HEK293 (cell line): ENCODE measurements around the gene PKLR.

Source experiments
- GLI4 ChIP-seq: fragments of 450-650 bp; formaldehyde crosslinking; IDR thresholded peaks from 2 replicates; pipeline ENCODE4 v1.5.1; 2016; ENCODE audit warnings: missing biosample characterization, missing genetic modification characterization
- PRDM1 ChIP-seq: fragments of 450-650 bp; formaldehyde crosslinking; IDR thresholded peaks from 2 replicates; pipeline ENCODE4; 2016; ENCODE audit warnings: missing biosample characterization, missing genetic modification characterization
- SP3 ChIP-seq: fragments of 450-650 bp; formaldehyde crosslinking; IDR thresholded peaks from 2 replicates; pipeline ENCODE4 v1.5.1; 2016; ENCODE audit warnings: missing biosample characterization, missing genetic modification characterization
- YY1 ChIP-seq: fragments of 450-650 bp; formaldehyde crosslinking; IDR thresholded peaks from 2 replicates; pipeline ENCODE4 v1.5.1; 2018; ENCODE audit warnings: missing biosample characterization, missing genetic modification characterization
- ZBTB21 ChIP-seq: fragments of 450-650 bp; formaldehyde crosslinking; IDR thresholded peaks from 2 replicates; pipeline ENCODE4 v1.5.1; 2017; ENCODE audit warnings: missing biosample characterization, missing genetic modification characterization
- ZBTB7A ChIP-seq: fragments of 450-650 bp; formaldehyde crosslinking; IDR thresholded peaks from 2 replicates; pipeline ENCODE4 v1.5.1; 2016; ENCODE audit warnings: low read depth, missing biosample characterization, missing genetic modification characterization
- ZFP3 ChIP-seq: fragments of 450-650 bp; formaldehyde crosslinking; IDR thresholded peaks from 2 replicates; pipeline ENCODE4 v1.5.1; 2016; ENCODE audit warnings: low read depth, missing biosample characterization, missing genetic modification characterization
- ZFP37 ChIP-seq: fragments of 450-650 bp; formaldehyde crosslinking; IDR thresholded peaks from 2 replicates; pipeline ENCODE4 v1.5.1; 2016; ENCODE audit warnings: missing biosample characterization, missing genetic modification characterization
- ZIC2 ChIP-seq: fragments of 450-650 bp; formaldehyde crosslinking; IDR thresholded peaks from 2 replicates; pipeline ENCODE4 v1.5.1; 2016; ENCODE audit warnings: missing biosample characterization, missing genetic modification characterization
- ZNF140 ChIP-seq: fragments of 450-650 bp; formaldehyde crosslinking; IDR thresholded peaks from 2 replicates; pipeline ENCODE4 v1.5.1; 2016; ENCODE audit warnings: missing biosample characterization, missing genetic modification characterization
- ZNF155 ChIP-seq: fragments of 450-650 bp; formaldehyde crosslinking; IDR thresholded peaks from 2 replicates; pipeline ENCODE4 v1.5.1; 2016; ENCODE audit warnings: missing biosample characterization, missing genetic modification characterization
- ZNF274 ChIP-seq, 2 experiments: fragments of 200-500 bp in 1 of 2; fragments of 450-650 bp in 1 of 2; sonication (Bioruptor generic) in 1 of 2; formaldehyde crosslinking in 1 of 2; IDR thresholded peaks; 2 replicates each; pipeline versions ENCODE4 v1.5.1 to v1.6.1; 2014 to 2016; ENCODE audit warnings: borderline replicate concordance in 1 of 2, inconsistent platforms in 1 of 2, low read length in 1 of 2, missing biosample characterization in 1 of 2, missing genetic modification characterization in 1 of 2
- ZNF302 ChIP-seq: fragments of 450-650 bp; formaldehyde crosslinking; IDR thresholded peaks from 2 replicates; pipeline ENCODE4 v1.5.1; 2016; ENCODE audit warnings: missing biosample characterization, missing genetic modification characterization, low read depth
- ZNF501 ChIP-seq: fragments of 450-650 bp; formaldehyde crosslinking; IDR thresholded peaks from 2 replicates; pipeline ENCODE4 v1.5.1; 2016; ENCODE audit warnings: missing biosample characterization, missing genetic modification characterization
- ZNF555 ChIP-seq: fragments of 450-650 bp; formaldehyde crosslinking; conservative IDR thresholded peaks from 2 replicates; pipeline ENCODE4 v1.5.1; 2017; ENCODE audit warnings: missing biosample characterization, mild to moderate bottlenecking, missing genetic modification characterization, inconsistent platforms
- ZNF585B ChIP-seq: fragments of 450-650 bp; formaldehyde crosslinking; IDR thresholded peaks from 2 replicates; pipeline ENCODE4 v1.5.1; 2016; ENCODE audit warnings: missing biosample characterization, missing genetic modification characterization
- ZNF596 ChIP-seq: fragments of 450-650 bp; IDR thresholded peaks from 2 replicates; pipeline ENCODE4 v1.5.0; 2018; ENCODE audit warnings: missing biosample characterization, mild to moderate bottlenecking, missing genetic modification characterization, moderate library complexity
- ZNF624 ChIP-seq: fragments of 450-650 bp; formaldehyde crosslinking; IDR thresholded peaks from 2 replicates; pipeline ENCODE4 v1.5.1; 2017; ENCODE audit warnings: missing biosample characterization, missing genetic modification characterization
- ZNF677 ChIP-seq: fragments of 450-650 bp; IDR thresholded peaks from 2 replicates; pipeline ENCODE4 v1.5.0; 2018; ENCODE audit warnings: missing biosample characterization, mild to moderate bottlenecking, missing genetic modification characterization, moderate library complexity
- ZSCAN16 ChIP-seq: fragments of 450-650 bp; formaldehyde crosslinking; IDR thresholded peaks from 2 replicates; pipeline ENCODE4 v1.5.1; 2016; ENCODE audit warnings: missing biosample characterization, missing genetic modification characterization
- TF ChIP-seq, protein P1 (sequence below): fragments of 450-650 bp; formaldehyde crosslinking; IDR thresholded peaks from 2 replicates; pipeline ENCODE4 v1.5.1; 2016; ENCODE audit warnings: missing biosample characterization, missing genetic modification characterization
- TF ChIP-seq, protein P2 (sequence below): fragments of 450-650 bp; formaldehyde crosslinking; IDR thresholded peaks from 2 replicates; pipeline ENCODE4 v1.5.1; 2017; ENCODE audit warnings: missing biosample characterization, missing genetic modification characterization
- TF ChIP-seq, protein P3 (sequence below): IDR thresholded peaks from 2 replicates; pipeline ENCODE4 v1.6.1; 2011; ENCODE audit warnings: mild to moderate bottlenecking, low read depth, low read length, borderline replicate concordance
- TF ChIP-seq, protein P4 (sequence below): sonication (generic); formaldehyde crosslinking; IDR thresholded peaks from 2 replicates; pipeline ENCODE4 v1.8.1; 2022; ENCODE audit warnings: mild to moderate bottlenecking, moderate library complexity, missing genetic modification reagents
- TF ChIP-seq, protein P5 (sequence below): fragments of 450-650 bp; formaldehyde crosslinking; IDR thresholded peaks from 2 replicates; pipeline ENCODE4 v1.5.1; 2017; ENCODE audit warnings: missing biosample characterization, missing genetic modification characterization
- TF ChIP-seq, protein P6 (sequence below): fragments of 450-650 bp; formaldehyde crosslinking; IDR thresholded peaks from 2 replicates; pipeline ENCODE4 v1.5.1; 2016; ENCODE audit warnings: missing biosample characterization, missing genetic modification characterization
- TF ChIP-seq, protein P7 (sequence below): fragments of 450-650 bp; formaldehyde crosslinking; IDR thresholded peaks from 2 replicates; pipeline ENCODE4 v1.5.1; 2016; ENCODE audit warnings: missing biosample characterization, missing genetic modification characterization

PKLR gene

DNA sequence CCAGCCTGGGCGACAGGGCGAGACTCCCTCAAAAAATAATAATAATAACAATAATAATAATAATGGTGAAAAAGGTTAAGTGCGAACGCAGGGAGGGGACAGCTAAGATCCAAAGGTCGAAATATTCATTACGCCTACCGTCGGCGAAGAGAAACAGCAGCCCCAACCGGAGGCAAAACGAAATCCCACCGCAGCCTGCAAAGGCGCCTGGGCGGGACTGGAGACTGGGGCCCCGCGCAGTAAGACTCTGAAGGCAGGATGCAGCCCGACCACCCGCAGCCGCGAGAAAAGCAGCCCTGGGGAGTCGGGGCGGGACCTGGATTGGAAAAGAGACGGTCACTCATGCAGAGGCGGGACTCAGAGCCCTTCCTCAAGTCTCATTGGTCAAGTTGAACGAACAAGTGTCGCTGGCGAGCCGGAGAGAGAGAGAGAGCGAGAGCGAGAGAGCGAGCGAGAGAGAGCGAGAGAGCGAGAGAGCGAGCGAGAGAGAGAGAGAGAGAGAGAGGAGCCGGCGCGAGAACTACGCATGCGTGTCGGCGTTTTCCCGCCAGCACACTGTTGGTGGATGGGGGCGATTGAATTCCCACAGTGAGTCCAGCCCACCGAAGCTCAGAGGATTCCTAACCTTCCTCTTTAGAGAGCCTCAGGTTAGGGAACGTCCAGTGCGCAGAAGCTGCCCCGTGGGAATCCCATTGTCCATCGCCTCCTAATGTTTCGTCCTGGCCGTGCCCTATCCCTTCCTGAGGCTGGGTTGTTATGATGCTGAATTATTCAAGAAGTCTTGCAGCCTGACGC, 56.7 kb downstream of the PKLR start (continued):
- TF ChIP-seq, protein P1, sequence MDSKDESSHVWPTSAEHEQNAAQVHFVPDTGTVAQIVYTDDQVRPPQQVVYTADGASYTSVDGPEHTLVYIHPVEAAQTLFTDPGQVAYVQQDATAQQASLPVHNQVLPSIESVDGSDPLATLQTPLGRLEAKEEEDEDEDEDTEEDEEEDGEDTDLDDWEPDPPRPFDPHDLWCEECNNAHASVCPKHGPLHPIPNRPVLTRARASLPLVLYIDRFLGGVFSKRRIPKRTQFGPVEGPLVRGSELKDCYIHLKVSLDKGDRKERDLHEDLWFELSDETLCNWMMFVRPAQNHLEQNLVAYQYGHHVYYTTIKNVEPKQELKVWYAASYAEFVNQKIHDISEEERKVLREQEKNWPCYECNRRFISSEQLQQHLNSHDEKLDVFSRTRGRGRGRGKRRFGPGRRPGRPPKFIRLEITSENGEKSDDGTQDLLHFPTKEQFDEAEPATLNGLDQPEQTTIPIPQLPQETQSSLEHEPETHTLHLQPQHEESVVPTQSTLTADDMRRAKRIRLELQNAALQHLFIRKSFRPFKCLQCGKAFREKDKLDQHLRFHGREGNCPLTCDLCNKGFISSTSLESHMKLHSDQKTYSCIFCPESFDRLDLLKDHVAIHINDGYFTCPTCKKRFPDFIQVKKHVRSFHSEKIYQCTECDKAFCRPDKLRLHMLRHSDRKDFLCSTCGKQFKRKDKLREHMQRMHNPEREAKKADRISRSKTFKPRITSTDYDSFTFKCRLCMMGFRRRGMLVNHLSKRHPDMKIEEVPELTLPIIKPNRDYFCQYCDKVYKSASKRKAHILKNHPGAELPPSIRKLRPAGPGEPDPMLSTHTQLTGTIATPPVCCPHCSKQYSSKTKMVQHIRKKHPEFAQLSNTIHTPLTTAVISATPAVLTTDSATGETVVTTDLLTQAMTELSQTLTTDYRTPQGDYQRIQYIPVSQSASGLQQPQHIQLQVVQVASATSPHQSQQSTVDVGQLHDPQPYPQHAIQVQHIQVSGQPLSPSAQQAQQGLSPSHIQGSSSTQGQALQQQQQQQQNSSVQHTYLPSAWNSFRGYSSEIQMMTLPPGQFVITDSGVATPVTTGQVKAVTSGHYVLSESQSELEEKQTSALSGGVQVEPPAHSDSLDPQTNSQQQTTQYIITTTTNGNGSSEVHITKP (tag by site-specific recombination): peak; percentile 94
- peak; percentile 92 for TF ChIP-seq YY1
- peak; percentile 100 for TF ChIP-seq GLI4 (tag by site-specific recombination)
- TF ChIP-seq, protein P2, sequence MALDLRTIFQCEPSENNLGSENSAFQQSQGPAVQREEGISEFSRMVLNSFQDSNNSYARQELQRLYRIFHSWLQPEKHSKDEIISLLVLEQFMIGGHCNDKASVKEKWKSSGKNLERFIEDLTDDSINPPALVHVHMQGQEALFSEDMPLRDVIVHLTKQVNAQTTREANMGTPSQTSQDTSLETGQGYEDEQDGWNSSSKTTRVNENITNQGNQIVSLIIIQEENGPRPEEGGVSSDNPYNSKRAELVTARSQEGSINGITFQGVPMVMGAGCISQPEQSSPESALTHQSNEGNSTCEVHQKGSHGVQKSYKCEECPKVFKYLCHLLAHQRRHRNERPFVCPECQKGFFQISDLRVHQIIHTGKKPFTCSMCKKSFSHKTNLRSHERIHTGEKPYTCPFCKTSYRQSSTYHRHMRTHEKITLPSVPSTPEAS (tag by site-specific recombination): peak; percentile 90
- TF ChIP-seq, protein P3, sequence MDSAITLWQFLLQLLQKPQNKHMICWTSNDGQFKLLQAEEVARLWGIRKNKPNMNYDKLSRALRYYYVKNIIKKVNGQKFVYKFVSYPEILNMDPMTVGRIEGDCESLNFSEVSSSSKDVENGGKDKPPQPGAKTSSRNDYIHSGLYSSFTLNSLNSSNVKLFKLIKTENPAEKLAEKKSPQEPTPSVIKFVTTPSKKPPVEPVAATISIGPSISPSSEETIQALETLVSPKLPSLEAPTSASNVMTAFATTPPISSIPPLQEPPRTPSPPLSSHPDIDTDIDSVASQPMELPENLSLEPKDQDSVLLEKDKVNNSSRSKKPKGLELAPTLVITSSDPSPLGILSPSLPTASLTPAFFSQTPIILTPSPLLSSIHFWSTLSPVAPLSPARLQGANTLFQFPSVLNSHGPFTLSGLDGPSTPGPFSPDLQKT: no peak
- peak; percentile 100 for TF ChIP-seq ZBTB7A (tag by site-specific recombination)
- TF ChIP-seq, protein P4, sequence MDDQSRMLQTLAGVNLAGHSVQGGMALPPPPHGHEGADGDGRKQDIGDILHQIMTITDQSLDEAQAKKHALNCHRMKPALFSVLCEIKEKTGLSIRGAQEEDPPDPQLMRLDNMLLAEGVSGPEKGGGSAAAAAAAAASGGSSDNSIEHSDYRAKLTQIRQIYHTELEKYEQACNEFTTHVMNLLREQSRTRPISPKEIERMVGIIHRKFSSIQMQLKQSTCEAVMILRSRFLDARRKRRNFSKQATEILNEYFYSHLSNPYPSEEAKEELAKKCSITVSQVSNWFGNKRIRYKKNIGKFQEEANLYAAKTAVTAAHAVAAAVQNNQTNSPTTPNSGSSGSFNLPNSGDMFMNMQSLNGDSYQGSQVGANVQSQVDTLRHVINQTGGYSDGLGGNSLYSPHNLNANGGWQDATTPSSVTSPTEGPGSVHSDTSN: no peak
- no peak for TF ChIP-seq ZNF555 (tag by site-specific recombination)
- TF ChIP-seq ZIC2 (tag by site-specific recombination): peak; percentile 99
- peak; percentile 96 for TF ChIP-seq ZNF155 (tag by site-specific recombination)
- peak; percentile 97 for TF ChIP-seq ZFP37
- no peak for TF ChIP-seq ZNF274 (IDR thresholded peaks at IDR 0.05; ENCODE audit: low read length)
- no peak for TF ChIP-seq ZNF274 (tag by site-specific recombination; IDR thresholded peaks at IDR 0.05; ENCODE audit: borderline replicate concordance)
- TF ChIP-seq ZNF596: peak; percentile 100
- TF ChIP-seq, protein P5, sequence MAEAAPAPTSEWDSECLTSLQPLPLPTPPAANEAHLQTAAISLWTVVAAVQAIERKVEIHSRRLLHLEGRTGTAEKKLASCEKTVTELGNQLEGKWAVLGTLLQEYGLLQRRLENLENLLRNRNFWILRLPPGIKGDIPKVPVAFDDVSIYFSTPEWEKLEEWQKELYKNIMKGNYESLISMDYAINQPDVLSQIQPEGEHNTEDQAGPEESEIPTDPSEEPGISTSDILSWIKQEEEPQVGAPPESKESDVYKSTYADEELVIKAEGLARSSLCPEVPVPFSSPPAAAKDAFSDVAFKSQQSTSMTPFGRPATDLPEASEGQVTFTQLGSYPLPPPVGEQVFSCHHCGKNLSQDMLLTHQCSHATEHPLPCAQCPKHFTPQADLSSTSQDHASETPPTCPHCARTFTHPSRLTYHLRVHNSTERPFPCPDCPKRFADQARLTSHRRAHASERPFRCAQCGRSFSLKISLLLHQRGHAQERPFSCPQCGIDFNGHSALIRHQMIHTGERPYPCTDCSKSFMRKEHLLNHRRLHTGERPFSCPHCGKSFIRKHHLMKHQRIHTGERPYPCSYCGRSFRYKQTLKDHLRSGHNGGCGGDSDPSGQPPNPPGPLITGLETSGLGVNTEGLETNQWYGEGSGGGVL (tag by site-specific recombination): peak; percentile 99
- peak; percentile 95 for TF ChIP-seq ZSCAN16
- peak; percentile 66; the same call in 1 of the 2 replicates for TF ChIP-seq ZFP3 (tag by site-specific recombination)
- peak; percentile 65 for TF ChIP-seq ZNF677
- TF ChIP-seq, protein P6, sequence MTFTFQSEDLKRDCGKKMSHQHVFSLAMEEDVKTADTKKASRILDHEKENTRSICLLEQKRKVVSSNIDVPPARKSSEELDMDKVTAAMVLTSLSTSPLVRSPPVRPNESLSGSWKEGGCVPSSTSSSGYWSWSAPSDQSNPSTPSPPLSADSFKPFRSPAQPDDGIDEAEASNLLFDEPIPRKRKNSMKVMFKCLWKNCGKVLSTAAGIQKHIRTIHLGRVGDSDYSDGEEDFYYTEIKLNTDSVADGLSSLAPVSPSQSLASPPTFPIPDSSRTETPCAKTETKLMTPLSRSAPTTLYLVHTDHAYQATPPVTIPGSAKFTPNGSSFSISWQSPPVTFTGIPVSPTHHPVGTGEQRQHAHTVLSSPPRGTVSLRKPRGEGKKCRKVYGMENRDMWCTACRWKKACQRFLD (tag by site-specific recombination): peak; percentile 97
- peak; percentile 90; the same call in 1 of the 2 replicates for TF ChIP-seq ZNF624 (tag by site-specific recombination)
- peak; percentile 98 for TF ChIP-seq ZBTB21 (tag by site-specific recombination)
- TF ChIP-seq ZNF140 (tag by site-specific recombination): peak; percentile 38; the same call in 1 of the 2 replicates
- peak; percentile 100 for TF ChIP-seq PRDM1 (tag by site-specific recombination)
- peak; percentile 99 for TF ChIP-seq SP3 (tag by site-specific recombination)
- TF ChIP-seq, protein P7, sequence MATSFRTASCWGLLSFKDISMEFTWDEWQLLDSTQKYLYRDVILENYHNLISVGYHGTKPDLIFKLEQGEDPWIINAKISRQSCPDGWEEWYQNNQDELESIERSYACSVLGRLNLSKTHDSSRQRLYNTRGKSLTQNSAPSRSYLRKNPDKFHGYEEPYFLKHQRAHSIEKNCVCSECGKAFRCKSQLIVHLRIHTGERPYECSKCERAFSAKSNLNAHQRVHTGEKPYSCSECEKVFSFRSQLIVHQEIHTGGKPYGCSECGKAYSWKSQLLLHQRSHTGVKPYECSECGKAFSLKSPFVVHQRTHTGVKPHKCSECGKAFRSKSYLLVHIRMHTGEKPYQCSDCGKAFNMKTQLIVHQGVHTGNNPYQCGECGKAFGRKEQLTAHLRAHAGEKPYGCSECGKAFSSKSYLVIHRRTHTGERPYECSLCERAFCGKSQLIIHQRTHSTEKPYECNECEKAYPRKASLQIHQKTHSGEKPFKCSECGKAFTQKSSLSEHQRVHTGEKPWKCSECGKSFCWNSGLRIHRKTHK: no peak; the same call in 1 of the 2 replicates
- TF ChIP-seq ZNF501 (tag by site-specific recombination): peak; percentile 100
- peak; percentile 98; the same call in 1 of the 2 replicates for TF ChIP-seq ZNF302 (tag by site-specific recombination)
- TF ChIP-seq ZNF585B: peak; percentile 22; the same call in 1 of the 2 replicates
